Fibroblast of mammary gland (primary cell): ENCODE results near the gene HES4.
"Not testable (repeated sequence)": the region's sequence is repeated elsewhere in the genome, so short reads cannot be mapped to it uniquely, and the experiment has no call there.

ENCODE experiments used
- DNase-seq: peaks from one replicate; pipeline ENCODE4 v3.0.0-alpha.2; 2010; ENCODE audit warnings: low read depth
- H3K4me3 ChIP-seq: 2 replicates; pipeline ENCODE4 v1.5.1; 2011; ENCODE audit warnings: low read depth, mild to moderate bottlenecking, low read length, moderate library complexity; ENCODE audit not compliant: control insufficient read depth
- CTCF ChIP-seq: conservative IDR thresholded peaks from 2 replicates; pipeline ENCODE4 v1.5.1; 2011; ENCODE audit warnings: low read depth, low read length, inconsistent platforms; ENCODE audit not compliant: control insufficient read depth, insufficient read depth

Gene HES4

GRCh38 chr1:980602-981395 lies 19.1 kb downstream of the HES4 start:
- DNase-seq: no peak
- H3K4me3 ChIP-seq: no peak overlapping the region
- no peak for TF ChIP-seq CTCF

GRCh38 chr1:980137-980571 lies 19.7 kb downstream of the HES4 start:
- no peak for TF ChIP-seq CTCF
- H3K4me3 ChIP-seq: no peak overlapping the region
- no peak for DNase-seq

GRCh38 chr1:979744-980072 lies 20.2 kb downstream of the HES4 start:
- TF ChIP-seq CTCF: no peak
- H3K4me3 ChIP-seq: no peak overlapping the region
- DNase-seq: no peak

GRCh38 chr1:978835-979743 lies 20.8 kb downstream of the HES4 start:
- DNase-seq: no peak
- no peak overlapping the region for H3K4me3 ChIP-seq
- no peak for TF ChIP-seq CTCF

- no peak for TF ChIP-seq CTCF
- DNase-seq: no peak
- no peak overlapping the region for H3K4me3 ChIP-seq
These were observed 21.6 kb downstream of the HES4 start for GRCh38 chr1:978069-978834.

GRCh38 chr1:976791-977190 lies 23.1 kb downstream of the HES4 start:
- DNase-seq, H3K4me3 ChIP-seq: not testable (repeated sequence)
